ENCODE data around the gene EFCAB6.

DNA sequence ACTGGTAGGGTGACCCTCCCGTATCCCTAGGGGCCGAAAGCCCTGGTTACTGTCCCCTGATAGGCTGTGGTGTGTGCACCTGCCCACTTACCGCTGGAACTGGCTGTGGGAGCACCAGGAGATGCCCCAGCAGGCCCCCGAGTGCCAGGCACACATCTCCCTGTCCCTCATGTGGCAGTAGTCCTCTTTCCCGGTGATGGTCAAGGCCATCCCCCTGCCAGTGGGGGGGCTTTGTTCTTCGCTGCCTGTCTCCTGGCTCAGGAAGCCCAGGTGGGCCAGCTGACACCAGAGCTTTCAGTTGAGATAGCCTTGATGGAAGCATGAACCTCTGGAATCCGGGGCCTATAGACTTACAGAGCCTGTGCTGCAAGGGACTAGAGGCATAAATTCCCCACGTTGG lies 299.8 kb downstream of the EFCAB6 start:
- TF ChIP-seq ZNF331 (CRISPR knock-in tag; IDR thresholded peaks at IDR 0.05) (no peak), SKIL (CRISPR knock-in tag; IDR thresholded peaks at IDR 0.05; ENCODE audit: borderline replicate concordance) (no peak), HCFC1 (IDR thresholded peaks at IDR 0.05; ENCODE audit: low read depth, low read length) (no peak), FOXP1 (IDR thresholded peaks at IDR 0.05) (no peak), FOXP1 (CRISPR knock-in tag; IDR thresholded peaks at IDR 0.05) (no peak), THAP11 (CRISPR knock-in tag; IDR thresholded peaks at IDR 0.05) (no peak), BCLAF1 (IDR thresholded peaks at IDR 0.05) (no peak), NR2F2 (IDR thresholded peaks at IDR 0.05; ENCODE audit: borderline replicate concordance, low read depth) (no peak), SAP130 (CRISPR knock-in tag; IDR thresholded peaks at IDR 0.05; ENCODE audit: low read depth) (no peak), TEAD2 (CRISPR knock-in tag; IDR thresholded peaks at IDR 0.05) (no peak), NFIB (CRISPR knock-in tag; IDR thresholded peaks at IDR 0.05; ENCODE audit: borderline replicate concordance) (no peak), SMYD3 (CRISPR knock-in tag; IDR thresholded peaks at IDR 0.05) (no peak)
- TF ChIP-seq, protein P1, sequence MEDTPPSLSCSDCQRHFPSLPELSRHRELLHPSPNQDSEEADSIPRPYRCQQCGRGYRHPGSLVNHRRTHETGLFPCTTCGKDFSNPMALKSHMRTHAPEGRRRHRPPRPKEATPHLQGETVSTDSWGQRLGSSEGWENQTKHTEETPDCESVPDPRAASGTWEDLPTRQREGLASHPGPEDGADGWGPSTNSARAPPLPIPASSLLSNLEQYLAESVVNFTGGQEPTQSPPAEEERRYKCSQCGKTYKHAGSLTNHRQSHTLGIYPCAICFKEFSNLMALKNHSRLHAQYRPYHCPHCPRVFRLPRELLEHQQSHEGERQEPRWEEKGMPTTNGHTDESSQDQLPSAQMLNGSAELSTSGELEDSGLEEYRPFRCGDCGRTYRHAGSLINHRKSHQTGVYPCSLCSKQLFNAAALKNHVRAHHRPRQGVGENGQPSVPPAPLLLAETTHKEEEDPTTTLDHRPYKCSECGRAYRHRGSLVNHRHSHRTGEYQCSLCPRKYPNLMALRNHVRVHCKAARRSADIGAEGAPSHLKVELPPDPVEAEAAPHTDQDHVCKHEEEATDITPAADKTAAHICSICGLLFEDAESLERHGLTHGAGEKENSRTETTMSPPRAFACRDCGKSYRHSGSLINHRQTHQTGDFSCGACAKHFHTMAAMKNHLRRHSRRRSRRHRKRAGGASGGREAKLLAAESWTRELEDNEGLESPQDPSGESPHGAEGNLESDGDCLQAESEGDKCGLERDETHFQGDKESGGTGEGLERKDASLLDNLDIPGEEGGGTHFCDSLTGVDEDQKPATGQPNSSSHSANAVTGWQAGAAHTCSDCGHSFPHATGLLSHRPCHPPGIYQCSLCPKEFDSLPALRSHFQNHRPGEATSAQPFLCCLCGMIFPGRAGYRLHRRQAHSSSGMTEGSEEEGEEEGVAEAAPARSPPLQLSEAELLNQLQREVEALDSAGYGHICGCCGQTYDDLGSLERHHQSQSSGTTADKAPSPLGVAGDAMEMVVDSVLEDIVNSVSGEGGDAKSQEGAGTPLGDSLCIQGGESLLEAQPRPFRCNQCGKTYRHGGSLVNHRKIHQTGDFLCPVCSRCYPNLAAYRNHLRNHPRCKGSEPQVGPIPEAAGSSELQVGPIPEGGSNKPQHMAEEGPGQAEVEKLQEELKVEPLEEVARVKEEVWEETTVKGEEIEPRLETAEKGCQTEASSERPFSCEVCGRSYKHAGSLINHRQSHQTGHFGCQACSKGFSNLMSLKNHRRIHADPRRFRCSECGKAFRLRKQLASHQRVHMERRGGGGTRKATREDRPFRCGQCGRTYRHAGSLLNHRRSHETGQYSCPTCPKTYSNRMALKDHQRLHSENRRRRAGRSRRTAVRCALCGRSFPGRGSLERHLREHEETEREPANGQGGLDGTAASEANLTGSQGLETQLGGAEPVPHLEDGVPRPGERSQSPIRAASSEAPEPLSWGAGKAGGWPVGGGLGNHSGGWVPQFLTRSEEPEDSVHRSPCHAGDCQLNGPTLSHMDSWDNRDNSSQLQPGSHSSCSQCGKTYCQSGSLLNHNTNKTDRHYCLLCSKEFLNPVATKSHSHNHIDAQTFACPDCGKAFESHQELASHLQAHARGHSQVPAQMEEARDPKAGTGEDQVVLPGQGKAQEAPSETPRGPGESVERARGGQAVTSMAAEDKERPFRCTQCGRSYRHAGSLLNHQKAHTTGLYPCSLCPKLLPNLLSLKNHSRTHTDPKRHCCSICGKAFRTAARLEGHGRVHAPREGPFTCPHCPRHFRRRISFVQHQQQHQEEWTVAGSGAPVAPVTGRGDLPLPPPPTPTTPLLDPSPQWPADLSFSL (CRISPR knock-in tag; IDR thresholded peaks at IDR 0.05): no peak

All from HepG2 (cell line).